Measurements from ENCODE around the gene WBP1L.
A peak's percentile ranks its signal among the peaks of the same experiment; 100 is the strongest.
"Not testable (repeated sequence)": the region's sequence is repeated elsewhere in the genome, so short reads cannot be mapped to it uniquely, and the experiment has no call there.

WBP1L gene

DNA sequence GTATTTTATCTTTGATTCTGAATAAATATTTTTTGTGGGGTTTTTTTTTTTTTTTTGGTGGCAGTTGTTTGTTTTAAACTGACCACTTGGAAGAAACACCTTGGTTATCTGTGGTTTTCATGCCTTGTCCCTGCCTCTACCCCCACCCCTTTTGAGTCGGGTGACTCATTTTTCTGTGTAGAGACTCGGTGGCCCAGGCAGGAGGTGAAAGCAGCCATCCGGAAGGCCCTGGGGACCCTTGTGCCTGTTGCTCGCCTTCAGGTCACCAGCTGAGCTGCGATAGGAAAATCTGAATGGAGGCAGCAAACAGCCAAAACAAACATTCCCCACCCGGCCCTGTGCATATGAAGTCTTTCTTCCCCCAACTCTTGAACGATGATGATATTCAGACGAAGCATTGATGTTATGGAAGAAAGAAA, 70.7 kb downstream of the WBP1L start:
- H3K4me3 ChIP-seq (ENCODE audit: control insufficient read depth, low read depth, low read length), result no peak overlapping the region
- peak; percentile 22 for DNase-seq (ENCODE audit: low read depth)

DNA sequence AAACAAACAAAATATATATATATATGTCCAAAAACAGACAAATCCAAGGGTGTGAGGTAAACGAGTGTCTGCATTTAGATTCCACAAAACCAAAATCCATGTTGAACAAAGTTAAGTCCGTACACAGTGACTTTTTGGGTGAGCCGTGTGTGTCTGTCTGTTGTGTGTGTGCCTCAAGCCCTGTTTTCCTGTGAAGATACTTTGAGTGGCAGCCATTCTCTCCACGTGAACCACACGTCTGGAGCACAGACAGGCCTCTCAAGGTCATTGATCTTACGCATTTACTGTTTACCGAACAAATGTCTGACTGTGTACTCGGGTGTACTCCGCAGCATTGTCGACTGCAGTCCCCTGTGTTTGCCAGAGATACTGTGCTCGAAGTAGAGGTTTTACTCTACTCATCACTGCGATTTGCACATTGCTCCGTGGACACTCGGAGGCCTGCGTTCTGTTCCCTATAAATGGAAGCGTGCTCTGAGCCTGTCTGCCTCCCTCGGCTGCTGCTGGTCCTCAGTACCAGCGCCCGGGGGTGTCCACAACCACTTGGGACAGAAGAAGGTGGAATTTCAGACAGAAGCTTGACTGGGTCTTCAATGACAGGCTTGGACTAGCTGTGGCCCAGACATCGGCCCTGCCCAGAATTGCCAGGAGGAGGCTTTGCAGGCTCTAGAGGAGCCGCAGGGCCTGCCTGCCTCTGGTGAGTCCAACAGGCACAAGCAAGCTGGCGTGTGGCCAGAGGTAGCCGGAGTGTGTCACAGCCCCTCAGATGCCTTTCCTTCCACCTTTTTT, 71.3 kb downstream of the WBP1L start:
- no peak overlapping the region for H3K4me3 ChIP-seq (ENCODE audit: control insufficient read depth, low read depth, low read length)
- TF ChIP-seq CTCF (conservative IDR thresholded peaks at IDR 0.05; ENCODE audit: control insufficient read depth, insufficient read depth, low read depth, low read length), result no peak
- peak; percentile 68 for DNase-seq (ENCODE audit: low read depth)

More for the DNA sequence above, 70.7 kb downstream of the WBP1L start:
- TF ChIP-seq CTCF (conservative IDR thresholded peaks at IDR 0.05; ENCODE audit: control insufficient read depth, insufficient read depth, low read depth, low read length), result no peak

DNA sequence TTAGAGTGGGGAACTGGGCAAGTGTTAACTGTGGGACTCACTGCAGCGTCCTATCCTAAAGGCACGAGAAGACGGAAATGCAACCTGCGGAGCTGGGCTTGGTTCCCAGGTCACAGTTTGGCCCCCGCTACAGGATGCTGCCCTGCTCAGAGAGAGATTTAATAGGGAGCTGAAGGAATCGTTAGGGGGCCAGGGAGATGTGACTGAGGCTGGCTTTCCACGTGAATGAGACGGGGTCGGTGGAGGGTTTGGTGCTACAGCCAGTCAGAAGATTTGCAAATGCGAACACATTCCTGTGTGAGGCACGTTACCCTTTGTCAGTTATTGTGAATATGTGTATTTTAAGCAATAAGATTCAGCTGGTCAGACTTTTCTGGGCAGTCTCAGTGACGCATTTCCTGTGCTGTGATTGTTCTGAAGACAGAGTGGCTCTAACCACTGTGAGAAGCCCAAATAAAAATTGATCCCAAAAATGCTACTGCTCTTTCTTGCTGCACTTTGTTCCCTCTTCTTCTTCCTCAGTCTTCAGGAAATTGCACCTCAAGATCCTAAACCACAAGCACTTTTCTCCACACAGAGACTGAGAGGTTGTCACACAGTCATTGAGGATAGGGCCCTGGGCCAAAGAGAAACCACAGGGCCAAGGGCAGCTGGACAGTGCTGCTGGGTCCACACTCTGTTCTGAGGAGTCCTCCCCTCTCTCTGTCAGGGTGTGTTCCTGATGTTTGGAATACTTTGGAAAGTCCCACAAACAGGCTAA, 72.2 kb downstream of the WBP1L start:
- no peak overlapping the region for H3K4me3 ChIP-seq (ENCODE audit: control insufficient read depth, low read depth, low read length)
- peak; percentile 87 for DNase-seq (ENCODE audit: low read depth)
- no peak for TF ChIP-seq CTCF (conservative IDR thresholded peaks at IDR 0.05; ENCODE audit: control insufficient read depth, insufficient read depth, low read depth, low read length)

GRCh38 chr10:102817175-102817574, 73.4 kb downstream of the WBP1L start:
- DNase-seq (ENCODE audit: low read depth), result no peak
- no peak overlapping the region for H3K4me3 ChIP-seq (ENCODE audit: control insufficient read depth, low read depth, low read length)
- TF ChIP-seq CTCF (conservative IDR thresholded peaks at IDR 0.05; ENCODE audit: control insufficient read depth, insufficient read depth, low read depth, low read length), result no peak

DNA sequence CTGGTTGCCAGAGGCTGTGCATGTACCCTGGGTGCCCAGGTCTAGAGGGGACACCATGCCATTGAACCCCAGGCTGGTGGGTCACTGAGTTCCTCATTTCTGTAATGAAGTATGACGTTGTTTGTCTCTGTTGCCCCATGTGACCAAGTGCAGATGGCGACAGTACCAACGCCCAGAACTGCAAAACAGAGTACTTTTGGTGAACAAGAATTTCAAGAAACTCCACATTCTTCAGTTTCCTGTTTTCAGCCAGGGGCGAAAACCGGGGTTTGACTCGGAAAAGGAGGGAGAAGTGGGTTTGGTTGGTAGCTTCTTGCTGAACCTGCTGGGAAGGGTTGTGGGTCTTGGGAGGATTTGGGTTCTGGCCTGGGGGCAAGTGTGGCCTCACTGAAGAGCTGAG, 75.3 kb downstream of the WBP1L start:
- no peak for DNase-seq (ENCODE audit: low read depth)
- TF ChIP-seq CTCF (conservative IDR thresholded peaks at IDR 0.05; ENCODE audit: control insufficient read depth, insufficient read depth, low read depth, low read length), result no peak
- no peak overlapping the region for H3K4me3 ChIP-seq (ENCODE audit: control insufficient read depth, low read depth, low read length)

DNA sequence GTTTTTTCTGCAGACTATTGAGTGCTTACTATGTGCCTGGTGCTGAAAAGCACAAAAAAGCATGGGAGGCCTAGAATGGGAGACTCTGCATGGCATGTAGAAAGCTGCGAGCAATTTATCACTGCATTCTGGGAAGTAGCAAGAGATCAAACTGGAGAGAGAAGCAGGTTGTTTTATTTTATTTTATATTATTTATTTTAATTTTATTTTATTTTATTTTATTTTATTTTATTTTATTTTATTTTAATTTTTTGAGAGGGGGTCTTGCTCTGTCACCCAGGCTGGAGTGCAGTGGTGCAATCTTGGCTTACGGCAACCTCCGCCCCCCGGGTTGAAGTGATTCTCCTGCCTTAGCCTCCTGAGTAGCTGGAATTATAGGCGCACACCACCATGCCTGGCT, 76.3 kb downstream of the WBP1L start:
- not testable (repeated sequence) for DNase-seq (ENCODE audit: low read depth); H3K4me3 ChIP-seq (ENCODE audit: control insufficient read depth, low read depth, low read length)

DNA sequence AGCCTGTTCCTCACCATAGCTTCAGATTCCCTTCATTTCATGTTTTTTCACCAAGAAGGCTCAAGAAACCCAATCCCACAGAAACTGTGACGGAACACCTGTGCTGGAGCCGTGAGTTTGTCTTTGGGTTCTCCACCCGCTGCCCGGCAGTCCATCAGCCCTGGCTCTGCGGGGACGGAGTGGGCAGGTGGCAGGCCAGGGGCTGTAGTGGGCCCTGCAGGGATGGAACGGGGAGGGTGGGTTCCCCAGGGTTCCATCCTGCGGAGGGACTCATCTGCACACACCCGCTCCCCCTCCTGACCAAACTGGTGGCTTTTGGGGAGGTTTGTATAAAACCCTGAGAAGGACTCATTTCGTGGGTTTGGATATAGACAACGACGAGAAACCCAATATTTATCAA, 78.5 kb downstream of the WBP1L start:
- TF ChIP-seq CTCF (conservative IDR thresholded peaks at IDR 0.05; ENCODE audit: control insufficient read depth, insufficient read depth, low read depth, low read length), result no peak

More for the DNA sequence above, 78.5 kb downstream of the WBP1L start:
- H3K4me3 ChIP-seq (ENCODE audit: control insufficient read depth, low read depth, low read length), result no peak overlapping the region
- DNase-seq (ENCODE audit: low read depth), result no peak
